ENCODE measurements around the gene FBXW8.

FBXW8 gene

GRCh38 chr12:117064049-117064448 lies 153.3 kb downstream of the FBXW8 start:
- TF ChIP-seq SPI1 (IDR thresholded peaks at IDR 0.05; ENCODE audit: borderline replicate concordance, low read depth) (no peak), GABPA (IDR thresholded peaks at IDR 0.05; ENCODE audit: low read depth) (no peak), POLR2AphosphoS5 (IDR thresholded peaks at IDR 0.05; ENCODE audit: low read depth) (no peak)
- TF ChIP-seq, protein P1, sequence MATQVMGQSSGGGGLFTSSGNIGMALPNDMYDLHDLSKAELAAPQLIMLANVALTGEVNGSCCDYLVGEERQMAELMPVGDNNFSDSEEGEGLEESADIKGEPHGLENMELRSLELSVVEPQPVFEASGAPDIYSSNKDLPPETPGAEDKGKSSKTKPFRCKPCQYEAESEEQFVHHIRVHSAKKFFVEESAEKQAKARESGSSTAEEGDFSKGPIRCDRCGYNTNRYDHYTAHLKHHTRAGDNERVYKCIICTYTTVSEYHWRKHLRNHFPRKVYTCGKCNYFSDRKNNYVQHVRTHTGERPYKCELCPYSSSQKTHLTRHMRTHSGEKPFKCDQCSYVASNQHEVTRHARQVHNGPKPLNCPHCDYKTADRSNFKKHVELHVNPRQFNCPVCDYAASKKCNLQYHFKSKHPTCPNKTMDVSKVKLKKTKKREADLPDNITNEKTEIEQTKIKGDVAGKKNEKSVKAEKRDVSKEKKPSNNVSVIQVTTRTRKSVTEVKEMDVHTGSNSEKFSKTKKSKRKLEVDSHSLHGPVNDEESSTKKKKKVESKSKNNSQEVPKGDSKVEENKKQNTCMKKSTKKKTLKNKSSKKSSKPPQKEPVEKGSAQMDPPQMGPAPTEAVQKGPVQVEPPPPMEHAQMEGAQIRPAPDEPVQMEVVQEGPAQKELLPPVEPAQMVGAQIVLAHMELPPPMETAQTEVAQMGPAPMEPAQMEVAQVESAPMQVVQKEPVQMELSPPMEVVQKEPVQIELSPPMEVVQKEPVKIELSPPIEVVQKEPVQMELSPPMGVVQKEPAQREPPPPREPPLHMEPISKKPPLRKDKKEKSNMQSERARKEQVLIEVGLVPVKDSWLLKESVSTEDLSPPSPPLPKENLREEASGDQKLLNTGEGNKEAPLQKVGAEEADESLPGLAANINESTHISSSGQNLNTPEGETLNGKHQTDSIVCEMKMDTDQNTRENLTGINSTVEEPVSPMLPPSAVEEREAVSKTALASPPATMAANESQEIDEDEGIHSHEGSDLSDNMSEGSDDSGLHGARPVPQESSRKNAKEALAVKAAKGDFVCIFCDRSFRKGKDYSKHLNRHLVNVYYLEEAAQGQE (IDR thresholded peaks at IDR 0.05; ENCODE audit: insufficient replicate concordance, low read depth) = no peak
- TF ChIP-seq, protein P2, sequence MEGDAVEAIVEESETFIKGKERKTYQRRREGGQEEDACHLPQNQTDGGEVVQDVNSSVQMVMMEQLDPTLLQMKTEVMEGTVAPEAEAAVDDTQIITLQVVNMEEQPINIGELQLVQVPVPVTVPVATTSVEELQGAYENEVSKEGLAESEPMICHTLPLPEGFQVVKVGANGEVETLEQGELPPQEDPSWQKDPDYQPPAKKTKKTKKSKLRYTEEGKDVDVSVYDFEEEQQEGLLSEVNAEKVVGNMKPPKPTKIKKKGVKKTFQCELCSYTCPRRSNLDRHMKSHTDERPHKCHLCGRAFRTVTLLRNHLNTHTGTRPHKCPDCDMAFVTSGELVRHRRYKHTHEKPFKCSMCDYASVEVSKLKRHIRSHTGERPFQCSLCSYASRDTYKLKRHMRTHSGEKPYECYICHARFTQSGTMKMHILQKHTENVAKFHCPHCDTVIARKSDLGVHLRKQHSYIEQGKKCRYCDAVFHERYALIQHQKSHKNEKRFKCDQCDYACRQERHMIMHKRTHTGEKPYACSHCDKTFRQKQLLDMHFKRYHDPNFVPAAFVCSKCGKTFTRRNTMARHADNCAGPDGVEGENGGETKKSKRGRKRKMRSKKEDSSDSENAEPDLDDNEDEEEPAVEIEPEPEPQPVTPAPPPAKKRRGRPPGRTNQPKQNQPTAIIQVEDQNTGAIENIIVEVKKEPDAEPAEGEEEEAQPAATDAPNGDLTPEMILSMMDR (IDR thresholded peaks at IDR 0.05; ENCODE audit: insufficient read depth, low read length) = no peak
- H3K4me3 ChIP-seq (replicated peaks; ENCODE audit: insufficient read depth, low read length) = no peak overlapping the region
- DNase-seq (ENCODE audit: low read depth in 1 of 2, low spot score in 1 of 2) = peak in 1 of 2 experiments; percentile 48
- no peaks in the 10 kb centered on the region for H3K27me3 ChIP-seq (ENCODE audit: insufficient read depth, poor library complexity, severe bottlenecking)
- H3K27ac ChIP-seq (replicated peaks) = peak overlapping the region; percentile 91

- TF ChIP-seq, protein P1 (IDR thresholded peaks at IDR 0.05; ENCODE audit: insufficient replicate concordance, low read depth) = no peak
- TF ChIP-seq GABPA (IDR thresholded peaks at IDR 0.05; ENCODE audit: low read depth) (no peak), SPI1 (IDR thresholded peaks at IDR 0.05; ENCODE audit: borderline replicate concordance, low read depth) (no peak), POLR2AphosphoS5 (IDR thresholded peaks at IDR 0.05; ENCODE audit: low read depth) (no peak)
- TF ChIP-seq, protein P2 (IDR thresholded peaks at IDR 0.05; ENCODE audit: insufficient read depth, low read length) = no peak
- Histone ChIP-seq H3K4me3 (replicated peaks; ENCODE audit: insufficient read depth, low read length) (no peak overlapping the region), H3K27ac (replicated peaks) (peak overlapping the region; percentile 91), H3K27me3 (ENCODE audit: insufficient read depth, poor library complexity, severe bottlenecking) (no peaks in the 10 kb centered on the region)
- DNase-seq (ENCODE audit: low read depth in 1 of 2, low spot score in 1 of 2) = peak; percentile 47 to 63
These were observed 153.8 kb downstream of the FBXW8 start for GRCh38 chr12:117064596-117064995.

DNA sequence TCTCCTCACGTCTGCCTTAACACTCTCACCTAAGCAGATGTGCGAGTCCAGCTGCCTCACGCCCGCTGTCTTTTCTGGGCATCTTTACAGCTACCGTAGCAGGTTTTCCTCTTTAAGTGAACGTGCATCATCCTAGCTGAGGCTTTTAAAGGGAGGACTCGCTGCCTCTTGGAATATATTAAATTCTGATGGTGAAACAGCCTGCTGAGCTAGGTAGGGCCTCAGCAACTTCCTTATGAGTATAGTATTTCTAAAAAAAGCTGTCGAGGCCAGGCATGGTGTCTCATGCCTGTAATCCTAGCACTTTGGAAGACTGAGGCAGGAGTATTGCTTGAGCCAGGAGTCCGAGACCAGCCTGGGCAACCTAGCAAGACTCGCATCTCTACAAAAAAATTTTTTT lies 156.3 kb downstream of the FBXW8 start:
- DNase-seq (ENCODE audit: low read depth in 1 of 2, low spot score in 1 of 2) = peak in 1 of 2 experiments; percentile 53
- TF ChIP-seq POLR2AphosphoS5 (IDR thresholded peaks at IDR 0.05; ENCODE audit: low read depth) (0 out of 2 replicates have a peak, but pooled peaks have one; percentile 12), GABPA (IDR thresholded peaks at IDR 0.05; ENCODE audit: low read depth) (no peak)
- Histone ChIP-seq H3K27me3 (ENCODE audit: insufficient read depth, poor library complexity, severe bottlenecking) (no peaks in the 10 kb centered on the region), H3K27ac (replicated peaks) (peak overlapping the region; percentile 91), H3K4me3 (replicated peaks; ENCODE audit: insufficient read depth, low read length) (no peak overlapping the region)

GRCh38 chr12:117067638-117068037 lies 156.9 kb downstream of the FBXW8 start:
- TF ChIP-seq POLR2AphosphoS5 (IDR thresholded peaks at IDR 0.05; ENCODE audit: low read depth) (no peak), GABPA (IDR thresholded peaks at IDR 0.05; ENCODE audit: low read depth) (no peak), SPI1 (IDR thresholded peaks at IDR 0.05; ENCODE audit: borderline replicate concordance, low read depth) (no peak)
- TF ChIP-seq, protein P1 (IDR thresholded peaks at IDR 0.05; ENCODE audit: insufficient replicate concordance, low read depth) = no peak
- TF ChIP-seq, protein P2 (IDR thresholded peaks at IDR 0.05; ENCODE audit: insufficient read depth, low read length) = no peak
- peak in 1 of 2 experiments; percentile 69 for DNase-seq (ENCODE audit: low read depth in 1 of 2, low spot score in 1 of 2)
- Histone ChIP-seq H3K4me3 (replicated peaks; ENCODE audit: insufficient read depth, low read length) (no peak overlapping the region), H3K27me3 (ENCODE audit: insufficient read depth, poor library complexity, severe bottlenecking) (no peaks in the 10 kb centered on the region), H3K27ac (replicated peaks) (peak overlapping the region; percentile 91)

All from HL-60 (cell line).